NCI-H446 treated with DMSO at 0.1 percent for 48 hours (cell line): Measurements from ENCODE around the gene RAI14.
A peak's percentile ranks its signal among the peaks of the same experiment; 100 is the strongest.
"Not testable (repeated sequence)": the region's sequence is repeated elsewhere in the genome, so short reads cannot be mapped to it uniquely, and the experiment has no call there.

ENCODE experiments used
- DNase-seq: peaks from one replicate; lab custom pipeline; 2025; lab: John Stamatoyannopoulos, UW

The RAI14 gene

GRCh38 chr5:34820593-34820992, 164.5 kb downstream of the RAI14 start:
- DNase-seq: no peak

- DNase-seq: no peak
These were observed 167.0 kb downstream of the RAI14 start for GRCh38 chr5:34822956-34823715.

GRCh38 chr5:34826347-34826746, 170.2 kb downstream of the RAI14 start:
- no peak for DNase-seq

GRCh38 chr5:34827588-34828506, 171.7 kb downstream of the RAI14 start:
- no peak for DNase-seq

GRCh38 chr5:34830827-34831226, 174.7 kb downstream of the RAI14 start:
- not testable (repeated sequence) for DNase-seq

- DNase-seq: no peak
These were observed 175.2 kb downstream of the RAI14 start for GRCh38 chr5:34831303-34831702.

- no peak for DNase-seq
These were observed 176.4 kb downstream of the RAI14 start for GRCh38 chr5:34832568-34832967.

- DNase-seq: no peak
These were observed 177.0 kb downstream of the RAI14 start for GRCh38 chr5:34833090-34833489.

- no peak for DNase-seq
These were observed 178.1 kb downstream of the RAI14 start for GRCh38 chr5:34833976-34834793.

GRCh38 chr5:34834794-34835089, 178.6 kb downstream of the RAI14 start:
- no peak for DNase-seq

GRCh38 chr5:34835664-34836063, 179.5 kb downstream of the RAI14 start:
- DNase-seq: no peak

- DNase-seq: peak; percentile 82
These were observed 182.9 kb downstream of the RAI14 start, which contains the start of gene TTC23L for GRCh38 chr5:34838785-34839714. TSS of gene TTC23L (plus strand) at chr5:34839164. CDS start at chr5:34840672, 1,508 bp downstream.

GRCh38 chr5:34841816-34842215, 185.7 kb downstream of the RAI14 start:
- no peak for DNase-seq

GRCh38 chr5:34842554-34842953, 186.4 kb downstream of the RAI14 start:
- no peak for DNase-seq

- no peak for DNase-seq
These were observed 187.4 kb downstream of the RAI14 start for GRCh38 chr5:34843497-34843896.

- no peak for DNase-seq
These were observed 188.0 kb downstream of the RAI14 start for GRCh38 chr5:34844106-34844505.

- no peak for DNase-seq
These were observed 188.9 kb downstream of the RAI14 start for GRCh38 chr5:34844999-34845398.

GRCh38 chr5:34847056-34847455, 190.9 kb downstream of the RAI14 start:
- no peak for DNase-seq

GRCh38 chr5:34847552-34847951, 191.4 kb downstream of the RAI14 start:
- DNase-seq: no peak

- DNase-seq: no peak
These were observed 192.1 kb downstream of the RAI14 start for GRCh38 chr5:34848230-34848629.

GRCh38 chr5:34849253-34849652, 193.1 kb downstream of the RAI14 start:
- no peak for DNase-seq
